Karpas-422 (cell line): ENCODE results near the gene RAP2B. TPM values are rescaled to one million over a fixed set of nuclear protein-coding genes. Genes with fewer than 3 reads are reported as not detected.

Experiments used
- DNase-seq: peaks from one replicate; pipeline ENCODE4 v3.0.0-alpha.2; 2015
- H2AFZ ChIP-seq: fragments of 200-600 bp; sonication (generic); 2 replicates; pipeline ENCODE4 v1.6.1; 2014; ENCODE audit warnings: antibody characterized with exemption, low read length, mixed read lengths
- H3K27ac ChIP-seq: fragments of 200-600 bp; sonication (generic); 2 replicates; pipeline ENCODE4 v1.5.1; 2014; ENCODE audit warnings: mild to moderate bottlenecking, low read length, moderate library complexity
- H3K27me3 ChIP-seq: fragments of 200-600 bp; sonication (generic); 2 replicates; pipeline ENCODE4 v1.6.1; 2014; ENCODE audit warnings: low read length, mixed read lengths
- H3K36me3 ChIP-seq: fragments of 200-600 bp; sonication (generic); 2 replicates; pipeline ENCODE4 v1.6.1; 2014; ENCODE audit warnings: low read length, mixed read lengths; ENCODE audit not compliant: insufficient read depth
- H3K4me1 ChIP-seq: fragments of 200-600 bp; sonication (generic); 2 replicates; pipeline ENCODE4 v1.6.1; 2014; ENCODE audit warnings: mild to moderate bottlenecking, low read length, mixed read lengths
- H3K4me2 ChIP-seq: fragments of 200-600 bp; sonication (generic); 2 replicates; pipeline ENCODE4 v1.6.1; 2014; ENCODE audit warnings: low read length, low read depth, mild to moderate bottlenecking; ENCODE audit not compliant: poor library complexity, severe bottlenecking
- H3K4me3 ChIP-seq: fragments of 200-600 bp; sonication (generic); 2 replicates; pipeline ENCODE4 v1.5.1; 2014; ENCODE audit warnings: mild to moderate bottlenecking, antibody characterized with exemption, low read length, mixed read lengths
- H3K79me2 ChIP-seq: fragments of 200-600 bp; sonication (generic); 2 replicates; pipeline ENCODE4 v1.6.1; 2014; ENCODE audit warnings: mild to moderate bottlenecking, low read length, mixed read lengths
- H3K9ac ChIP-seq: fragments of 200-600 bp; sonication (generic); 2 replicates; pipeline ENCODE4 v1.6.0; 2014; ENCODE audit warnings: low read length
- H3K9me2 ChIP-seq: fragments of 200-600 bp; sonication (generic), shearing (Covaris generic); replicated peaks from 2 replicates; pipeline ENCODE4 v1.6.0; 2014; ENCODE audit warnings: mild to moderate bottlenecking, low read length, moderate library complexity; ENCODE audit not compliant: insufficient read depth
- H3K9me3 ChIP-seq: fragments of 300-700, 200-600 bp; sonication (generic); 2 replicates; pipeline ENCODE4 v1.6.1; 2014; ENCODE audit warnings: low read length, mixed read lengths
- H4K20me1 ChIP-seq: fragments of 200-600 bp; sonication (generic); 2 replicates; pipeline ENCODE4 v1.6.1; 2014; ENCODE audit warnings: mild to moderate bottlenecking, antibody characterized with exemption, low read length, low read depth; ENCODE audit not compliant: insufficient read depth
- total RNA-seq: library from RNA; depleted of rRNA; stranded (reverse); fragments of >200 nt; shearing (Covaris generic); gene quantifications from 2 replicates; pipeline ENCODE4 v1.2.3, GENCODE V29; 2014; ENCODE audit warnings: low replicate concordance

RAP2B gene
- total RNA-seq, 1 experiment from 2014 or later = 7.2 TPM

GRCh38 chr3:153163393-153163724, 1.3 kb downstream of the RAP2B start:
- Histone ChIP-seq H3K4me3 (peak overlapping the region; percentile 85), H3K4me2 (peak overlapping the region; percentile 76), H3K9me2 (no peaks in the 10 kb centered on the region), H3K27ac (peak overlapping the region; percentile 37; the same call in 1 of the 2 replicates), H2AFZ (no peak overlapping the region), H3K9ac (peak overlapping the region; percentile 82), H4K20me1 (peaks cover 3% of the 10 kb centered on the region; the same call in 1 of the 2 replicates), H3K27me3 (no peaks in the 10 kb centered on the region), H3K9me3 (no peaks in the 10 kb centered on the region), H3K4me1 (peaks cover 22% of the 10 kb centered on the region), H3K79me2 (peaks cover 36% of the 10 kb centered on the region), H3K36me3 (no peaks in the 10 kb centered on the region)
- DNase-seq = peak; percentile 46

- Histone ChIP-seq H3K4me1 (peaks cover 22% of the 10 kb centered on the region), H3K4me3 (peak overlapping the region; percentile 85), H3K36me3 (no peaks in the 10 kb centered on the region), H3K4me2 (peak overlapping the region; percentile 76), H3K27ac (no peak overlapping the region), H3K79me2 (peaks cover 36% of the 10 kb centered on the region), H3K9me3 (no peaks in the 10 kb centered on the region), H3K9me2 (no peaks in the 10 kb centered on the region), H4K20me1 (peaks cover 3% of the 10 kb centered on the region; the same call in 1 of the 2 replicates), H2AFZ (no peak overlapping the region), H3K9ac (peak overlapping the region; percentile 82), H3K27me3 (no peaks in the 10 kb centered on the region)
- peak; percentile 54 for DNase-seq
Measured at GRCh38 chr3:153163756-153164550, 1.9 kb downstream of the RAP2B start.

GRCh38 chr3:153165261-153165681, 3.2 kb downstream of the RAP2B start:
- Histone ChIP-seq H3K79me2 (peaks cover 36% of the 10 kb centered on the region), H3K4me1 (peaks cover 18% of the 10 kb centered on the region), H3K4me2 (peak overlapping the region; percentile 76), H3K9me3 (no peaks in the 10 kb centered on the region), H4K20me1 (peaks cover 3% of the 10 kb centered on the region; the same call in 1 of the 2 replicates), H3K27ac (no peak overlapping the region), H3K9me2 (no peaks in the 10 kb centered on the region), H3K27me3 (no peaks in the 10 kb centered on the region), H3K9ac (no peak overlapping the region), H3K36me3 (no peaks in the 10 kb centered on the region), H3K4me3 (no peak overlapping the region; the same call in 1 of the 2 replicates), H2AFZ (no peak overlapping the region)
- DNase-seq = no peak

- H4K20me1 ChIP-seq = peaks cover 3% of the 10 kb centered on the region; the same call in 1 of the 2 replicates
- H3K4me3 ChIP-seq = no peak overlapping the region
- no peaks in the 10 kb centered on the region for H3K9me3 ChIP-seq
- DNase-seq = no peak
- peaks cover 36% of the 10 kb centered on the region for H3K79me2 ChIP-seq
- H3K9ac ChIP-seq = no peak overlapping the region
- no peak overlapping the region for H3K27ac ChIP-seq
- H3K4me2 ChIP-seq = no peak overlapping the region
- no peaks in the 10 kb centered on the region for H3K9me2 ChIP-seq
- peaks cover 13% of the 10 kb centered on the region for H3K4me1 ChIP-seq
- H3K36me3 ChIP-seq = no peaks in the 10 kb centered on the region
- H3K27me3 ChIP-seq = no peaks in the 10 kb centered on the region
- H2AFZ ChIP-seq = no peak overlapping the region
Measured at GRCh38 chr3:153166206-153166605, 4.2 kb downstream of the RAP2B start.

- H3K4me3 ChIP-seq = no peak overlapping the region
- H3K36me3 ChIP-seq = no peaks in the 10 kb centered on the region
- no peaks in the 10 kb centered on the region for H3K9me2 ChIP-seq
- H3K4me2 ChIP-seq = no peak overlapping the region
- H2AFZ ChIP-seq = no peak overlapping the region
- peaks cover 3% of the 10 kb centered on the region; the same call in 1 of the 2 replicates for H4K20me1 ChIP-seq
- no peak overlapping the region for H3K27ac ChIP-seq
- H3K79me2 ChIP-seq = peaks cover 36% of the 10 kb centered on the region
- peaks cover 13% of the 10 kb centered on the region for H3K4me1 ChIP-seq
- H3K9me3 ChIP-seq = no peaks in the 10 kb centered on the region
- no peaks in the 10 kb centered on the region for H3K27me3 ChIP-seq
- DNase-seq = no peak
- no peak overlapping the region for H3K9ac ChIP-seq
Measured at GRCh38 chr3:153166796-153167195, 4.8 kb downstream of the RAP2B start.

GRCh38 chr3:153169793-153170383, 7.9 kb downstream of the RAP2B start:
- H3K9me2 ChIP-seq = no peaks in the 10 kb centered on the region
- peaks cover 11% of the 10 kb centered on the region for H3K79me2 ChIP-seq
- H3K4me1 ChIP-seq = peaks cover 2% of the 10 kb centered on the region
- no peaks in the 10 kb centered on the region for H4K20me1 ChIP-seq
- no peak overlapping the region for H3K4me3 ChIP-seq
- no peaks in the 10 kb centered on the region for H3K27me3 ChIP-seq
- no peak overlapping the region for H3K4me2 ChIP-seq
- no peak overlapping the region for H2AFZ ChIP-seq
- DNase-seq = no peak
- no peaks in the 10 kb centered on the region for H3K36me3 ChIP-seq
- no peak overlapping the region for H3K27ac ChIP-seq
- H3K9me3 ChIP-seq = no peaks in the 10 kb centered on the region
- H3K9ac ChIP-seq = no peak overlapping the region

GRCh38 chr3:153171256-153171655, 9.2 kb downstream of the RAP2B start:
- H4K20me1 ChIP-seq = no peaks in the 10 kb centered on the region
- H3K27ac ChIP-seq = no peak overlapping the region
- H3K4me3 ChIP-seq = no peak overlapping the region
- no peaks in the 10 kb centered on the region for H3K36me3 ChIP-seq
- no peaks in the 10 kb centered on the region; the same call in 1 of the 2 replicates for H3K79me2 ChIP-seq
- H3K9me2 ChIP-seq = no peaks in the 10 kb centered on the region
- H3K4me2 ChIP-seq = no peak overlapping the region
- H2AFZ ChIP-seq = no peak overlapping the region
- DNase-seq = no peak
- no peaks in the 10 kb centered on the region for H3K4me1 ChIP-seq
- no peaks in the 10 kb centered on the region for H3K27me3 ChIP-seq
- no peak overlapping the region for H3K9ac ChIP-seq
- H3K9me3 ChIP-seq = peaks cover 6% of the 10 kb centered on the region; the same call in 1 of the 2 replicates

GRCh38 chr3:153171918-153172317, 9.9 kb downstream of the RAP2B start:
- H3K4me3 ChIP-seq = no peak overlapping the region
- H2AFZ ChIP-seq = no peak overlapping the region
- no peaks in the 10 kb centered on the region for H4K20me1 ChIP-seq
- no peaks in the 10 kb centered on the region for H3K4me1 ChIP-seq
- no peaks in the 10 kb centered on the region for H3K36me3 ChIP-seq
- no peak overlapping the region for H3K9ac ChIP-seq
- H3K9me2 ChIP-seq = no peaks in the 10 kb centered on the region
- DNase-seq = no peak
- no peaks in the 10 kb centered on the region for H3K27me3 ChIP-seq
- no peak overlapping the region for H3K4me2 ChIP-seq
- no peaks in the 10 kb centered on the region for H3K79me2 ChIP-seq
- H3K27ac ChIP-seq = no peak overlapping the region
- H3K9me3 ChIP-seq = peaks cover 6% of the 10 kb centered on the region; the same call in 1 of the 2 replicates
